GM12878 (cell line): ENCODE measurements around the gene MSI2. TPM values are rescaled to one million over a fixed set of nuclear protein-coding genes. Genes with fewer than 3 reads are reported as not detected.

Source experiments
- ATAC-seq: fragments of 200-7000 bp; cut with Tn5 transposase; 3 replicates; pipeline ENCODE4 v1.9.1; 2020; ENCODE audit warnings: mild to moderate bottlenecking, moderate library complexity
- BruUV-seq: library from RNA; stranded (reverse); fragments of 400-500 nt; replicated peaks from 2 replicates; lab custom pipeline; 2021; lab: Mats Ljungman, UMichigan
- CTCF ChIA-PET: fragments of 300-600 bp; sonication (Branson Sonifier 250); formaldehyde crosslinking; extraction: SDS; loops from one replicate; lab custom pipeline; 2021; ENCODE audit warnings: inconsistent platforms; lab: Yijun Ruan, JAX
- POLR2A ChIA-PET: fragments of 350-600 bp; formaldehyde crosslinking; extraction: SDS; loops from one replicate; lab custom pipeline; 2021; ENCODE audit warnings: inconsistent platforms; lab: Charles Lee
- RAD21 ChIA-PET: fragments of 300-600 bp; sonication (Branson Sonifier 250); formaldehyde crosslinking; loops from one replicate; lab custom pipeline; 2023; ENCODE audit warnings: antibody characterized with exemption; ENCODE audit not compliant: unreplicated experiment; lab: Charles Lee
- SMC1A ChIA-PET: fragments of 300-600 bp; sonication (Branson Sonifier 250); formaldehyde crosslinking; loops from one replicate; lab custom pipeline; 2023; ENCODE audit not compliant: unreplicated experiment, uncharacterized antibody; lab: Charles Lee
- DNase-seq: peaks from one replicate; pipeline ENCODE4 v3.0.0-alpha.2; 2011; ENCODE audit warnings: low read depth, low spot score
- FAIRE-seq: peaks from 3 replicates; lab custom pipeline; 2011; peaks lifted over from hg19 to GRCh38; lab: Jason Lieb, UNC
- H2AFZ ChIP-seq: 2 replicates; pipeline ENCODE4 v1.6.0; 2011; ENCODE audit warnings: low read depth, low read length, control low read depth; ENCODE audit not compliant: control insufficient read depth
- H3K27ac ChIP-seq: 2 replicates; pipeline ENCODE4 v1.5.1; 2011; ENCODE audit warnings: control low read depth; ENCODE audit not compliant: control insufficient read depth, insufficient read depth
- H3K27me3 ChIP-seq, 2 experiments: replicated peaks in 1 of 2; 2 replicates each; pipeline versions ENCODE4 v1.6.0 to v1.6.1; 2011; ENCODE audit warnings: low read length in 1 of 2; ENCODE audit not compliant: control insufficient read depth in 2 of 2, insufficient read depth in 2 of 2
- H3K36me3 ChIP-seq, 2 experiments: 2 replicates each; pipeline ENCODE4 v1.5.1; 2011; ENCODE audit warnings: low read length in 1 of 2; ENCODE audit not compliant: control insufficient read depth in 2 of 2, insufficient read depth in 2 of 2
- H3K4me1 ChIP-seq: 2 replicates; pipeline ENCODE4 v1.6.1; 2011; ENCODE audit warnings: mild to moderate bottlenecking, low read length, moderate library complexity, mixed read lengths; ENCODE audit not compliant: control insufficient read depth, insufficient read depth
- H3K4me2 ChIP-seq: 2 replicates; pipeline ENCODE4 v1.6.0; 2011; ENCODE audit warnings: control low read depth; ENCODE audit not compliant: control insufficient read depth, insufficient read depth
- H3K4me3 ChIP-seq: fragments of 200-600 bp; sonication (generic); 2 replicates; pipeline ENCODE4 v1.5.1; 2016
- H3K79me2 ChIP-seq: 2 replicates; pipeline ENCODE4 v1.6.0; 2011; ENCODE audit warnings: low read length; ENCODE audit not compliant: control insufficient read depth, insufficient read depth
- H3K9ac ChIP-seq: 2 replicates; pipeline ENCODE4 v1.8.0; 2011; ENCODE audit warnings: low read length, control low read depth, mixed read lengths; ENCODE audit not compliant: control insufficient read depth, insufficient read depth
- H3K9me3 ChIP-seq: replicated peaks from 3 replicates; pipeline ENCODE4 v1.5.1; 2011; ENCODE audit warnings: mild to moderate bottlenecking, low read length; ENCODE audit not compliant: control insufficient read depth, insufficient read depth
- H4K20me1 ChIP-seq: 2 replicates; pipeline ENCODE4 v1.6.0; 2011; ENCODE audit not compliant: control insufficient read depth, insufficient read depth
- ASH2L ChIP-seq: fragments of 300-600, 200-600 bp; sonication (generic); IDR thresholded peaks from 2 replicates; pipeline ENCODE4 v1.6.1; 2017; ENCODE audit warnings: low read depth, mild to moderate bottlenecking, borderline replicate concordance
- BHLHE40 ChIP-seq, 2 experiments: fragments of 450-650 bp in 1 of 2; IDR thresholded peaks; 2 replicates each; pipeline ENCODE4 v1.6.1; 2011 to 2017; ENCODE audit warnings: low read depth in 2 of 2, borderline replicate concordance in 1 of 2, improper control_type of control experiment in 1 of 2, low read length in 1 of 2, mild to moderate bottlenecking in 1 of 2
- BRCA1 ChIP-seq: IDR thresholded peaks from 2 replicates; pipeline ENCODE4 v1.6.1; 2011; ENCODE audit warnings: low read depth, low read length, improper control_type of control experiment
- CREB1 ChIP-seq: IDR thresholded peaks from 2 replicates; pipeline ENCODE4 v1.6.1; 2012; ENCODE audit warnings: low read depth, mild to moderate bottlenecking, inconsistent platforms
- CTCF ChIP-seq, 3 experiments: IDR thresholded peaks in 2 of 3; conservative IDR thresholded peaks in 1 of 3; 2 replicates each; pipeline ENCODE4 v1.5.1; 2011; ENCODE audit warnings: low read depth in 3 of 3, low read length in 3 of 3, mild to moderate bottlenecking in 3 of 3, control low read depth in 2 of 3, moderate library complexity in 2 of 3, inconsistent platforms in 1 of 3, mixed read lengths in 1 of 3; ENCODE audit not compliant: control insufficient read depth in 2 of 3, insufficient read depth in 1 of 3; ENCODE audit errors: extremely low read depth in 1 of 3
- MTA3 ChIP-seq: IDR thresholded peaks from 2 replicates; pipeline ENCODE4 v1.6.1; 2012; ENCODE audit warnings: low read length, inconsistent platforms, borderline replicate concordance
- PML ChIP-seq: IDR thresholded peaks from 2 replicates; pipeline ENCODE4 v1.6.1; 2012; ENCODE audit warnings: low read length, inconsistent platforms
- POLR2A ChIP-seq: IDR thresholded peaks from 2 replicates; pipeline ENCODE4 v1.6.1; 2011; ENCODE audit warnings: low read depth, mild to moderate bottlenecking, low read length
- POLR2AphosphoS5 ChIP-seq: IDR thresholded peaks from 2 replicates; pipeline ENCODE4 v1.6.1; 2011; ENCODE audit warnings: mild to moderate bottlenecking, low read length, inconsistent platforms
- RAD21 ChIP-seq: IDR thresholded peaks from 2 replicates; pipeline ENCODE4 v1.6.1; 2011; ENCODE audit warnings: mild to moderate bottlenecking, low read depth, low read length, moderate library complexity; ENCODE audit not compliant: insufficient read depth
- RUNX3 ChIP-seq: IDR thresholded peaks from 2 replicates; pipeline ENCODE4 v1.6.1; 2012; ENCODE audit warnings: low read length, inconsistent platforms
- SMC3 ChIP-seq: IDR thresholded peaks from 2 replicates; pipeline ENCODE4 v1.6.1; 2011; ENCODE audit warnings: low read length, improper control_type of control experiment, borderline replicate concordance
- USF2 ChIP-seq: IDR thresholded peaks from 2 replicates; pipeline ENCODE4 v1.6.1; 2011; ENCODE audit warnings: low read depth, low read length, improper control_type of control experiment, borderline replicate concordance
- YY1 ChIP-seq: IDR thresholded peaks from 2 replicates; pipeline ENCODE4 v1.6.1; 2011; ENCODE audit warnings: low read depth, mild to moderate bottlenecking, low read length
- WGBS: methylation state at CpG from one replicate; pipeline ENCODE4 v1.1.6; 2016; ENCODE audit warnings: low lambda C conversion rate; ENCODE audit not compliant: insufficient replicate concordance, insufficient coverage; ENCODE audit errors: missing lambda C conversion rate; 5-methylcytosine and 5-hydroxymethylcytosine counted together
- in situ Hi-C: fragments of 300-500 bp; cut with MboI; formaldehyde crosslinking; loops from 9 replicates; pipeline ENCODE4 v1.14.3; 2018; ENCODE audit warnings: mixed read lengths
- intact Hi-C: fragments of 100-400 bp; cut with micrococcal nuclease; formaldehyde crosslinking; loops from one replicate; pipeline ENCODE4 v1.14.2; 2022; ENCODE audit not compliant: unreplicated experiment
- polyA plus RNA-seq, 11 experiments: library from polyadenylated mRNA; depleted of rRNA in 4 of 11; unstranded in 6 of 11; stranded (reverse) in 5 of 11; fragments of >200 nt; fragmentation: Nextera tagmentation in 4 of 11; fragmentation: Illumina TruSeq in 1 of 11; extraction: Ambion mirVana in 4 of 11; extraction: Trizol in 1 of 11; gene quantifications; 1 replicate in 1 of 11; 2 replicates in 10 of 11; pipeline versions ENCODE4 v1.2.1 to v1.2.3, GENCODE V29; 2011 to 2016; ENCODE audit warnings: inconsistent platforms in 2 of 11, missing spikeins in 2 of 11, low read depth in 1 of 11
- total RNA-seq, 4 experiments: library from RNA; depleted of rRNA in 3 of 4; stranded (reverse); fragments of >200 nt in 3 of 4; fragmentation: Illumina TruSeq in 1 of 4; extraction: Trizol in 1 of 4; gene quantifications; 2 replicates each; pipeline versions ENCODE4 v1.2.1 to v1.2.3, GENCODE V29; 2013 to 2021
- TF ChIP-seq, protein P1 (sequence below): fragments of 450-650 bp; IDR thresholded peaks from 2 replicates; pipeline ENCODE4 v1.6.1; 2016; ENCODE audit warnings: mild to moderate bottlenecking, moderate library complexity, borderline replicate concordance

The MSI2 gene
- total and polyA plus RNA-seq, 10 of the 15 experiments (the other 5 are each of a cell fraction or from before 2014, with no cell fraction given), result 6.1 to 76.1 (median 42.0) TPM

- FAIRE-seq, result no peak
- H3K4me1 ChIP-seq, result peaks cover 34% of the 10 kb centered on the region
- POLR2A ChIA-PET, result interaction anchor here (0.6 to 1.6 kb wide), 5 partner anchors 26 to 103 kb away, joined by 3 to 5 read pairs (median 3); no protein-coding TSS in a partner anchor
- intact Hi-C loops (no loop called here), in situ Hi-C loops (no loop called here)
- BruUV-seq, result no TSS peak
- peak overlapping the region; percentile 89 for H3K27ac ChIP-seq
- no peak overlapping the region for H3K4me3 ChIP-seq
- peak overlapping the region; percentile 68 for H3K9ac ChIP-seq
- H3K36me3 ChIP-seq, result peaks cover 0 to 4% of the 10 kb centered on the region in 2 experiments; a peak in 1 of 4 replicates
- H3K79me2 ChIP-seq, result peaks cover 17% of the 10 kb centered on the region
- no peak for DNase-seq
- no peaks in the 10 kb centered on the region for H3K27me3 ChIP-seq
- SMC1A ChIA-PET, result interaction anchor here (0.6 to 3.3 kb wide), 19 partner anchors 9 to 309 kb away, joined by 3 to 16 read pairs (median 4); no protein-coding TSS in a partner anchor
- WGBS, result 28% methylated on average over 11 of the region's 11 CpGs
- H3K9me3 ChIP-seq, result no peaks in the 10 kb centered on the region
- no peaks in the 10 kb centered on the region for H4K20me1 ChIP-seq
- CTCF ChIA-PET, result interaction anchor here (0.7 to 4.8 kb wide), 37 partner anchors 10 to 410 kb away, joined by 3 to 38 read pairs (median 4); no protein-coding TSS in a partner anchor
- peak overlapping the region; percentile 92 for H3K4me2 ChIP-seq
- peak overlapping the region; percentile 37; the same call in 1 of the 2 replicates for H2AFZ ChIP-seq
- ATAC-seq, result peak; percentile 91
- RAD21 ChIA-PET, result interaction anchor here (0.7 to 3.1 kb wide), 11 partner anchors 13 to 309 kb away, joined by 3 to 11 read pairs (median 4); no protein-coding TSS in a partner anchor
- peak; percentile 65 for TF ChIP-seq YY1
- TF ChIP-seq, protein P1, sequence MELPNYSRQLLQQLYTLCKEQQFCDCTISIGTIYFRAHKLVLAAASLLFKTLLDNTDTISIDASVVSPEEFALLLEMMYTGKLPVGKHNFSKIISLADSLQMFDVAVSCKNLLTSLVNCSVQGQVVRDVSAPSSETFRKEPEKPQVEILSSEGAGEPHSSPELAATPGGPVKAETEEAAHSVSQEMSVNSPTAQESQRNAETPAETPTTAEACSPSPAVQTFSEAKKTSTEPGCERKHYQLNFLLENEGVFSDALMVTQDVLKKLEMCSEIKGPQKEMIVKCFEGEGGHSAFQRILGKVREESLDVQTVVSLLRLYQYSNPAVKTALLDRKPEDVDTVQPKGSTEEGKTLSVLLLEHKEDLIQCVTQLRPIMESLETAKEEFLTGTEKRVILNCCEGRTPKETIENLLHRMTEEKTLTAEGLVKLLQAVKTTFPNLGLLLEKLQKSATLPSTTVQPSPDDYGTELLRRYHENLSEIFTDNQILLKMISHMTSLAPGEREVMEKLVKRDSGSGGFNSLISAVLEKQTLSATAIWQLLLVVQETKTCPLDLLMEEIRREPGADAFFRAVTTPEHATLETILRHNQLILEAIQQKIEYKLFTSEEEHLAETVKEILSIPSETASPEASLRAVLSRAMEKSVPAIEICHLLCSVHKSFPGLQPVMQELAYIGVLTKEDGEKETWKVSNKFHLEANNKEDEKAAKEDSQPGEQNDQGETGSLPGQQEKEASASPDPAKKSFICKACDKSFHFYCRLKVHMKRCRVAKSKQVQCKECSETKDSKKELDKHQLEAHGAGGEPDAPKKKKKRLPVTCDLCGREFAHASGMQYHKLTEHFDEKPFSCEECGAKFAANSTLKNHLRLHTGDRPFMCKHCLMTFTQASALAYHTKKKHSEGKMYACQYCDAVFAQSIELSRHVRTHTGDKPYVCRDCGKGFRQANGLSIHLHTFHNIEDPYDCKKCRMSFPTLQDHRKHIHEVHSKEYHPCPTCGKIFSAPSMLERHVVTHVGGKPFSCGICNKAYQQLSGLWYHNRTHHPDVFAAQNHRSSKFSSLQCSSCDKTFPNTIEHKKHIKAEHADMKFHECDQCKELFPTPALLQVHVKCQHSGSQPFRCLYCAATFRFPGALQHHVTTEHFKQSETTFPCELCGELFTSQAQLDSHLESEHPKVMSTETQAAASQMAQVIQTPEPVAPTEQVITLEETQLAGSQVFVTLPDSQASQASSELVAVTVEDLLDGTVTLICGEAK, result no peak
- peak; percentile 64 for TF ChIP-seq RAD21
- TF ChIP-seq POLR2AphosphoS5, result 0 out of 2 replicates have a peak, but pooled peaks have one; percentile 68
- TF ChIP-seq PML, result 0 out of 2 replicates have a peak, but pooled peaks have one; percentile 50
- no peak for TF ChIP-seq BRCA1
- TF ChIP-seq RUNX3, result 0 out of 2 replicates have a peak, but pooled peaks have one; percentile 32
- TF ChIP-seq USF2, result no peak
- peak; percentile 35; the same call in 1 of the 2 replicates for TF ChIP-seq POLR2A
- TF ChIP-seq ASH2L, result no peak
- TF ChIP-seq SMC3, result peak; percentile 40; the same call in 1 of the 2 replicates
- 0 out of 2 replicates have a peak, but pooled peaks have one; percentile 80 for TF ChIP-seq MTA3
- TF ChIP-seq BHLHE40 (IDR thresholded peaks at IDR 0.05; ENCODE audit: borderline replicate concordance in 1 of 2, low read depth in 2 of 2, low read length in 1 of 2), result peak in 1 of 2 experiments; percentile 11; a peak in 2 of 4 replicates
- TF ChIP-seq CTCF (IDR thresholded peaks at IDR 0.05 in 2 of 3, conservative IDR thresholded peaks at IDR 0.05 in 1 of 3; ENCODE audit: control insufficient read depth in 2 of 3, extremely low read depth in 1 of 3, insufficient read depth in 1 of 3, low read depth in 3 of 3, low read length in 3 of 3), result peak; percentile 59 to 84 (median 77)
- peak; percentile 50; the same call in 1 of the 2 replicates for TF ChIP-seq CREB1
Measured at GRCh38 chr17:57552114-57552624, 295.8 kb downstream of the MSI2 start.
